KOPT-K1 (cell line): ENCODE results near the gene RHOD.

Experiments
- H3K27ac ChIP-seq: fragments of 200-600 bp; sonication (generic); 2 replicates; pipeline ENCODE4 v1.5.1; 2016; ENCODE audit warnings: antibody characterized with exemption, mild to moderate bottlenecking, low read depth, low read length; ENCODE audit not compliant: poor library complexity, severe bottlenecking
- H3K36me3 ChIP-seq: fragments of 200-600 bp; sonication (generic); 2 replicates; pipeline ENCODE4 v1.5.1; 2017; ENCODE audit warnings: antibody characterized with exemption, mild to moderate bottlenecking, low read length, moderate library complexity; ENCODE audit not compliant: insufficient read depth
- H3K9me3 ChIP-seq: fragments of 200-600 bp; sonication (generic); 2 replicates; pipeline ENCODE4 v1.5.1; 2017; ENCODE audit warnings: antibody characterized with exemption, low read length, mild to moderate bottlenecking; ENCODE audit not compliant: insufficient read depth, poor library complexity, severe bottlenecking

The RHOD gene

GRCh38 chr11:67048515-67049130 lies 8.0 kb upstream of the RHOD start:
- Histone ChIP-seq H3K27ac (no peak overlapping the region), H3K9me3 (no peaks in the 10 kb centered on the region), H3K36me3 (no peaks in the 10 kb centered on the region)

- H3K9me3 ChIP-seq = no peaks in the 10 kb centered on the region
- H3K36me3 ChIP-seq = no peaks in the 10 kb centered on the region
- H3K27ac ChIP-seq = no peak overlapping the region
Observed at GRCh38 chr11:67050139-67050538, 6.5 kb upstream of the RHOD start.

DNA sequence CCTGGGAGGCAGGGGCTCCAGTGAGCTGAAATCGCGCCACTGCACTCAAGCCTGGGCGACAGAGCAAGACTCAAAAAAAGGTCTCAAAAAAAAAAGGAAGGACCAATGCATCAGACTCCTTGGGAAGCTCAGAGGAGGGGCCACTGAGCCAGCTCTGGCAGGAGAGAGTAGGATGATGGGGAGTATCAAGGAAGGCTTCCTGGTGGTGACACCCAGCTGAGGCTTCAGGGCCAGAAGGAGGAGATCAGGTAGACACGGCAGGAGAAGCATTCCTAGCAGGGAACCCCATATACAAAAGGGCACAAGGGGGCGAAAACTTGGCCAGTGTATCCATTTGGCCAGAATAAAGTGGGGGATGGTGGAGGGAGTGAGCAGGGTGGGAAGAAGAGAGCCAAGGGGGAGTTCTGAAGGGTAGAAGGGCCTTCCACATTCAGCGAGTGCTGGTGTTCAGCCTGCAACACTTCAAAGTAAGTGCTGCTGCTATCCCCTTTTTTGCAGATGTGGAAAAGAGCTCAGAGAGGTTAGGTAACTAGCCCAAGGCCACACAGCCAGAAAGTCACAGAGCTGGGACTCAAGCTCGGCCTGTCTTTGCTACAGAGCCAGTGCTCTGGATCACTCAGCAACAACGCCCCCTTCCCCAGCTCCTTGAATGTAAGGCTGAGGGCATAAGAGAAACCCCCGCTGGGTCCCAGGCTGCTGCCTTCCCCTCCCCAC lies 5.3 kb upstream of the RHOD start:
- Histone ChIP-seq H3K36me3 (no peaks in the 10 kb centered on the region), H3K27ac (no peak overlapping the region), H3K9me3 (no peaks in the 10 kb centered on the region)

DNA sequence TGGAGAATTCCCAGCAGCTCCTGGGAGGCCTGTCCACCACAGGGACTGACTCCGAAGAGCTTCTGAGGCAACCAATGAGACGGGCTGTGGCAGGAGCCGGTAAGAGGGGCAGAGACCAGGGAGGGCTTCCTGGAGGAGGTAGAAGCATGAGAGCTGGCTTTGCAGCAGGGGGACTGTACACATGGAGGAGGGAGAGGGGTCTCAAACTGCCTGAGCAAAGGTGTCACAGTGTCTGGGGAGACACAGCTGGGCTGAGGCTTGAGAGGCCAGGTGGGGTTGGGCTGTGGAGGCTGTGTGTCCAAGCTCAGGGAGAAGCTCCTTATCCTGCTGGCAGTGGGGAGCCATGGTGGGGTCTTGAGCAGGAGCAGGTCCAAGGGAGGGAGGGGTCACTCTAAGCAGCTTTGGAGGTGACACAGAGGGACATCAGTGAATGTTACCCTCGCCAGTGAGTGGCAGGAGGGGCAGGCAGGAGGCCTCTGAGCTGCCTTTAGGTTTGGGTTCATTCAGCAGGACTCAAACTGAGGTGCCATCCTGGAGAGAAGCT lies 4.6 kb upstream of the RHOD start:
- no peaks in the 10 kb centered on the region for H3K9me3 ChIP-seq

DNA sequence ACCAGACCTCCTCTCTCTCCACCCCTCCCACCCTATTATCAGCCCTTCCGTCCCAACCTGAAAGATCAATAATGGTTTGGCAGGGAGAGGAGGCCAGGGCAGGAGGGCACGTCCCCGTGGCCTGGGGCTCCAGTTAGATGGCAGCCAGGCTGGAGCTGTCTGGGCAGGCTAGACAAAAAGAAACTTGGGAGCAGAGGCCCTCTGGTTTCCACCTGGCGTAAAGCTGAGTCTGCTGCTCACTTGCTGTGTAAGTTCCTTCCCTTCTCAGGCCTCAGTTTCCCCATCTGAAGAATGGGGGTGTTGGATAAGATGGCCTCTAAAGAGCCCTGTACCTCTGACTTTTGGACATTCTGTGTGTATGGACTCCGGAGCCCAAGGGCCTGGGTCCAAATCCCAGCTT lies 3.8 kb upstream of the RHOD start:
- H3K36me3 ChIP-seq = no peaks in the 10 kb centered on the region
- no peak overlapping the region for H3K27ac ChIP-seq
- H3K9me3 ChIP-seq = no peaks in the 10 kb centered on the region

More for the DNA sequence above, 4.6 kb upstream of the RHOD start:
- no peaks in the 10 kb centered on the region for H3K36me3 ChIP-seq
- H3K27ac ChIP-seq = no peak overlapping the region

- Histone ChIP-seq H3K27ac (no peak overlapping the region), H3K9me3 (no peaks in the 10 kb centered on the region), H3K36me3 (no peaks in the 10 kb centered on the region)
Observed at GRCh38 chr11:67053896-67054329, 2.7 kb upstream of the RHOD start.

- no peak overlapping the region for H3K27ac ChIP-seq
- no peaks in the 10 kb centered on the region for H3K9me3 ChIP-seq
- H3K36me3 ChIP-seq = no peaks in the 10 kb centered on the region
Observed at GRCh38 chr11:67054346-67054835, 2.3 kb upstream of the RHOD start.

- no peaks in the 10 kb centered on the region for H3K36me3 ChIP-seq
- H3K27ac ChIP-seq = no peak overlapping the region
- H3K9me3 ChIP-seq = no peaks in the 10 kb centered on the region
Observed at GRCh38 chr11:67054836-67055523, 1.7 kb upstream of the RHOD start.

DNA sequence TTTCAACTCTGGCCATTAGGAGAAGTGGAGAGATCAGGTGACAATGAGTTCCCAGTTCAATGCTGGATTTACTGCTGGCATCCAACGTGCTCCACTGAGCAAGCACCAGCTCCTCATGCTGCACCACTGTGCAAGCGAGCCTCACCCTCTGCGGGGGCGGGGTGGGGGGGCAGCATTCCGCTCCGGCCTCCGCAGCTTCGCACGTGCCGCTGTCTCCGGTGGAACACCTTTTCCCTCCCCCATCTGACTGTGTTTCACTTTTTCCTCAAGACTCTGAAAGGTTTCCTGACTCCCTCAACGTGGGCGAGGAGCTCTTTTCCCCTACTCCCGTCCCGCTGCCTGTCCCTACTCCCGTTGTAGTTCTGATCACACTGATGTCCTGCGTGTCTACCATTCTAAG lies 835 bp upstream of the RHOD start:
- Histone ChIP-seq H3K36me3 (no peaks in the 10 kb centered on the region), H3K27ac (no peak overlapping the region), H3K9me3 (no peaks in the 10 kb centered on the region)

DNA sequence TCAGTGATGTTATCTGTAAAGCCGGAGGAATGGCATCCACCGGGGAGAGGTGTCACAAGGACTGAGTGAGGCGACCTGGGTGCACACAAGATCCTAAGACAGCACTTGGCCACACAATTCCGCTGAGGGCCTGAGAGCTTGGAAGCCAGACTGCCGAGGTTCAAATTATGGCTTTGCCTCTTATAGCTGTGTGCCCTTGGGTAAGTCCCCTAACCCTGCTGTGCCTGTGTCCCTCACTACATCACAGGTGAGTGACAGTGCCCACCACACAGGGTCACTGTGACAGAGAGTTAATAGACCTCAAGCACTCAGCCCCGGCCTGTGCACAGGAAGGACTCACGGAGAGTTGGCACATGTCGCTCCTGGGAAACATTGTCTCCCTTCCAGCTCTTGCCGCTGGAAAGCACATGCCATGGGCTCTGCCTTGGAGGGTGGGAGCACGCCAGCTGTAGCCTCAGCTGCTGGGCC lies 592 bp downstream of the RHOD start:
- Histone ChIP-seq H3K9me3 (no peaks in the 10 kb centered on the region), H3K36me3 (no peaks in the 10 kb centered on the region), H3K27ac (no peak overlapping the region)

DNA sequence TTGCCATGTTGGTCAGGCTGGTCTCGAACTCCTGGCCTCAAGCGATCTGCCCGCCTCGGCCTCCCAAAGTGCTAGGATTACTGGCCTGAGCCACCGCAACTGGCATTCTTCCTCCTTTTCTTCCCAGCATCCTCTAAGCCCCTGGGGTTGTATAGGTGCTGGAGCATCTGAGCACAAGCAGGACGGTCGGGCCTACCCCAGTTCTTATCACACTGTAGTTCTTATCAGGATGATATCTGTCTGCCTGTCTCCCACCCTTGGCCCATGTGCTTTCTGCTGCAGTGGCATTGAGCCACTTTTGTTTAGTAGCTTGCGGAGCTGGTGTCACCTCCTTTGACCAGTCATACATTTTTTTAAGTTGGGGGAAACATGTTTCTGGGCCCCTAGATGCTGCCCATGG lies 1.9 kb downstream of the RHOD start:
- H3K9me3 ChIP-seq = no peaks in the 10 kb centered on the region
- H3K27ac ChIP-seq = no peak overlapping the region
- no peaks in the 10 kb centered on the region for H3K36me3 ChIP-seq

GRCh38 chr11:67059671-67060070 lies 3.0 kb downstream of the RHOD start:
- no peak overlapping the region for H3K27ac ChIP-seq
- H3K9me3 ChIP-seq = no peaks in the 10 kb centered on the region
- H3K36me3 ChIP-seq = no peaks in the 10 kb centered on the region

DNA sequence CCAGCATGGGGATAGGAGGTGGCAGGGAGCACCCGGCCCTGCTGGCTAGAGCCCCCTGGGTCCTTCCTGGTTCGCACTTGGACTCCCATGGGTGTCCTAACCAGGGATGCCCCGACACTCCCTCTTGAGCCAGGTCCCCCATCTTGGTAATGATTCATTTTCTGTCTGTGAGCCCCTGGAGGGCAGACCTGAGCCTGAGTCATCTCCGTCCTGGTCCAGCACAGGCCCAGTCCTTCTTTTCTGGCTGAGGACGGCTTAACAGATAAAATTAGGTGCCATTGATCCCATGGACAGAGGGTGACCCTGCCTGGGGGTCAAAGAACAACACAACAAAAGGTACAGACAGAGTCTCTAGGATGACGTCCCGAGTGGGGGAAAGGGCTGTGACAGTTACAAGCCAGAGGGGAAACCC lies 3.5 kb downstream of the RHOD start:
- Histone ChIP-seq H3K9me3 (no peaks in the 10 kb centered on the region), H3K36me3 (no peaks in the 10 kb centered on the region), H3K27ac (no peak overlapping the region)

DNA sequence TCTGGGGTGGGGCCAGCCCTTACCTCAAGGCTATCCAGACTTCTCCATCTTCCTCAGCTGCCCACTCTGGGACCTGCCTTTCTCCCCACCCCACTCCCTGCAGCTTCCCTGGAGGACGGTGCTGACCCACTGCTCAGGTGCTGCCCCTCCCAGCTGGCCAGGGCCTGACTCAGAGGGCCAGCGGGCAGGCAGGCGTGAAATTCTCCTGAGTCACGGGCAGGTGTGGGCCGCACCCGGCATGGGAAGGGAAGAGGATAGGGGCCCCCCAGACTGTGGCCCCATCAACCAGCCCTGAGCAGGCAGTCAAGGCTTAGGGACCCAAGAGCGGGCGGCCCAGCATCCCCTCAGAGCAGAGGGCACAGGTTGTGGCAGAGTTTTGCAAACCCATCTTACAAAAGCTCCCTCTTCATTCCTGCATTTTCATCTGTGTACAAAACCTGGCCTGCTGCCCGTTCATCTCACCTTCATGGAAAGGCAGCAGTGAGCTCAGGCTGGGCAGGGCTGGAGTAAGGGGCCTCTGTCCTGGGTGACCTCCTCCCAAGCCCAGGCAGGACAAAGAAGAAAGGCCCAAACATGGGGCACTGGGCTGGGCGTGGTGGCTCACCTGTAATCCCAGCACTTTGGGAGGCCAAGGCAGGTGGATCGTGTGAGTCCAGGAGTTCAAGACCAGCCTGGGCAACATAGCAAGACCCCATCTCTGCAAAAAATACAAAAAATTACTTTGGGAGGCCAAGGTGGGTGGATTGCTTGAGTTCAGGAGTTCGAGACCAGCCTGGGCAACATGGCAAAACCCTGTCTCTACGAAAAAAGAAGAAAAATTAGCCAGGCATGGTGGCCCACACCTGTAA lies 6.1 kb downstream of the RHOD start:
- Histone ChIP-seq H3K36me3 (no peaks in the 10 kb centered on the region), H3K27ac (no peak overlapping the region)

More for the DNA sequence above, 6.1 kb downstream of the RHOD start:
- no peaks in the 10 kb centered on the region for H3K9me3 ChIP-seq
